Heart left ventricle (tissue), 13 donors: ENCODE data around the gene SMIM1.

Source experiments
- CTCF ChIP-seq, 12 donors: fragments of 200-600 bp; sonication (generic) in 4 of 12; IDR thresholded peaks; one replicate each; pipeline versions ENCODE4 v1.5.0 to v1.8.0; 2018 to 2022; ENCODE audit warnings: antibody characterized with exemption in 12 of 12, mild to moderate bottlenecking in 5 of 12
- POLR2A ChIP-seq, 2 donors: fragments of 450-650 bp; IDR thresholded peaks; one replicate each; pipeline ENCODE4 v1.6.1; 2017; ENCODE audit warnings: antibody characterized with exemption in 2 of 2, mild to moderate bottlenecking in 2 of 2, moderate library complexity in 2 of 2
- donor health status: ischemic (EF 13 %, LVEDD 7.1; RV severe dilation, severe dysfunction).
- donor health status: DM: no; HTN: yes; CAD: no.
- donor health status: DM: no; HTN: no; CAD: no.
- donor health status: ischemic (EF 25% LVEDD 6.9; RV normal size, moderate dysfunction).
- donor health status: ischemic (EF 25% LVEDD 5.7; RV mildly dilated, moderate dysfunction).
- donor health status: ischemic (EF 35%, LVEDD 5.7; RV mildly dilated, moderate dysfunction).
- donor health status: nonischemic (EF 11% LVEDD 7.7; RV severe dilation, severe dysfunction).
- donor health status: DM: yes; HTN: yes; CAD: no.
- donor health status: PGD.
- donor health status: ischemic (EF 29% LVEDD 5.4; RV normal size, mild dysfunction).
- donor health status: nonischemic (EF 23%, LVEDD 6.1; RV moderate dilation, normal function).

- TF ChIP-seq CTCF (IDR thresholded peaks at IDR 0.05) (no peak), POLR2A (IDR thresholded peaks at IDR 0.05) (no peak)
These were observed 35.2 kb downstream of the SMIM1 start for GRCh38 chr1:3807769-3808168.
